GM18511 (cell line): ENCODE measurements around the gene DYNLT3.
A peak's percentile ranks its signal among the peaks of the same experiment; 100 is the strongest.

ENCODE experiments used
- ATAC-seq: cut with Tn5 transposase; IDR thresholded peaks from one replicate; pipeline ENCODE4 v1.9.1; 2021; ENCODE audit warnings: mild to moderate bottlenecking, moderate library complexity; ENCODE audit not compliant: unreplicated experiment

Gene DYNLT3, protein sequence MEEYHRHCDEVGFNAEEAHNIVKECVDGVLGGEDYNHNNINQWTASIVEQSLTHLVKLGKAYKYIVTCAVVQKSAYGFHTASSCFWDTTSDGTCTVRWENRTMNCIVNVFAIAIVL

DNA sequence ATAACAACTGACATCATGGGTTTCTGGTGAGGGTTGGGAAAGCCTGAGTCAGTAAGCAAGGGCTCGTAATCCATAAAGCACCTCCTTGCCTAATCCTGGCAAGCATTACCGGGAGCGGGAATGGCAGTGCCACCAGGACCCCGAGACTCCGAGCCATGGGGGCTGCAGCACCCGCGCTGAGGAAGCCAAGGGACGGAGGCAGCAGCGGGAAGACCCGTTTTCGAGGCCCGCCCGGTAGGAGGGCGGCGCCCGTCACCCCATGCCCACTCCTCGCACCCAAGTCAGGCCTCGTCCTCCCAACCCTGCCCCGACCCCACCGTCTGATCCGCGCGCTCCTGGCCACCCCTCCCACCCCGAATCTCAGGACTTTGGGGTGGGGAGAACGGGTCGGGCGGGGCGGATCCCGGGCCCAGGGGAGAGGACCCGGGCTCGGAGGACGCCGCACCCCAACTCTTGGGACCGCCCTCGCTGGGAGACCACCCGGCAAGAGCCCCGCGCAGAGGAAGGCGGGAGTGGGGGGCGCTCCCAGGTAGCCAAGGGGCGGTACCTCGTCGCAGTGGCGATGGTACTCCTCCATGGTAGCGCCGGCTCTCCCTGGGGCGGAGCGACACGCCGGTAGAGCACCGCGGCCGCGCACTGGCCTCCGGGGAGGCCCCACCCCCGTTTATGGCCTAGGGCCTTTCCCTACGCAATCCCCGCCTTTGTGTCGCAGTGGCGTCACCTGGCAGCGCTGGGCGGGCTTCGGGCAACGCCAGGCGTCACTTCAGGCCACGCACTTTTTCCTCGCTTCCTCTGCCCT lies at the start of gene DYNLT3:
Gene DYNLT3, minus strand, starts transcription at position 638 of the 799 bp plus-strand sequence. Its CDS starts 61 bp downstream, at position 577.
- peak; percentile 99 for ATAC-seq

DNA sequence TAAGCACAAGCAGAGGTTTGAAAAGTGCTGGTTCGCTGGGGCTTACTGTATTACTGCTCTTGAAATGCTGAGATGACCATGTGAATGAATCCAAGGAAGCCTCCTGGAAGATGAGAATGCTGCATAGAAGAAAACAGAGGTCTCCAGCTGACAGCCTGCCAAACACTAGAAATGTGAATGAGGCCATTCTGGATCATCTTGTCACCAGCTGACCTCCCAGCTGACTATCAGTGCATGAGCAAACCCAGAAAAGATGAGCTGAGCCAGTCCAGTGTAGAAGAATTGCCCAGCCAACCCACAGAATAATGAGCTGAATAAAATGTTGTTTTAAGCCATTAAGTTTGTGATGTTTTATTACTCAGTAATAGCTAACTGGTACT lies 49.1 kb upstream of the DYNLT3 start:
- ATAC-seq = no peak

DNA sequence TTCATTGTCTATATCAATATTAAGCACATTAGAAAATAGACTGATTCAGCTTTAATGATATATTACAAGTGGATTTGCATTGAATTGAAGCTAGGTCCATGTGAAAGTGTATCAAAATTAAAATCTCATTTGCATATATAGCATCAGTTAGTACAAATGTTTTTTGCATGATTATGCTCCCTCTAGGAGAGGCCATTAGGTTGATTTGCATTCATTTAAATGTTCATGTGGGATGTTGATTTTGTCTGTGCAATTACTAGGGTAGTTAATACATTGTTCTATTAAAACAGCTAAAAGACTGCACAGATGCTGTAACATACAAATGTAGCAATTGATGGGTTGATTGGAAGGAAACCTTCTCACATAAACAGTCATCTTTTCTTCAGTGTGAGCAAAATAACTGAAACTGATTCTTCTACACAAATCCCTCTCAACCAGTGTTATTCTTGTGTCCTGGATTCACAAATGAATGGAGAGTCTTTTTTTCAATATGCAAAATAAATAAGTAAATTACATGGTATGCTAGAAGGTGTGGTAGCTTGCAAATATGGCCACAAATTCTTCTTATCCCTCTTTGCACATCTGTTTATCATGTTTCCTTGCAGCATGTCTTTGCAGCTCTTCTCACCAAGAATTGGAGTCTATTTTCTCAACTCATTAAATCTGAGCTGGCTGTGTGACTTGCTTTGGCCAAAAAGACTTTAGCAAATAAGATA lies 48.6 kb upstream of the DYNLT3 start:
- no peak for ATAC-seq

DNA sequence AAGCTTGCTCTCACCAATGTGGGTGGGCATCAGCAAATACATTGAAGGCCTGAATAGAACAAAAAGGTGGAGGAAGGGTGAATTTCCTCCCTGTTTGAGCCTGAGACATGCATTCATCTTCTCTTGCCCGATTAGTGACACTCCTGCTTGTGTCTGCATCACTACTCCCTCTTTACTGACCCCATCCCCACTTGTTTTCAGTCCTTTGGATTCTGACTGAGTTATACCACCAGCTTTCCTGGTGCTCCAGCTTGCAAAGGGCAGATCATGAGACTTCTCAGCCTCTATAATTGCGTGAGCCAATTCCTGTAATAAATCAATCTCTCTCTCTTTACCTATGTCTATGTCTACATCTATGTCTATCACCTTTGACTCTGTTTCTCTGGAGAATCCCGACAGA lies 47.4 kb upstream of the DYNLT3 start:
- no peak for ATAC-seq

DNA sequence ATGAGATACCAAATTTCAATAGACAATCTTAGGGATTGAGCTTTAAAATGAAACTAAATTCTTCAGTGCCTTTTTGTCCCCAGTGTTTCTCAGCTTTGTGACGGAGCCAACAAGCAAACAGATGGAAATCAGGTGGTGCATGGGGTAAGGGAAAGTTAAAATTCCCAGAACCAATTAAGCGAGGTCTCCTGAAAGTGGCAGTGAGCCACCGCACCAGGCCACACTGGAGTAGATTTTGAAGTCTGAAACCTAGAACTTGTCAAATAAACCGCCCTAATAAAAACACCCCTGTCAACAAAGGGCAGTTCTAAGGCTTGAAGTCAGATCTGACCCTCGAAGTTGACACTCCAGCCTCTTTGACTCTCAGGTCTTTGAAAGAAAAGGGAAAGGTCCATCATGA lies 40.6 kb upstream of the DYNLT3 start:
- no peak for ATAC-seq

DNA sequence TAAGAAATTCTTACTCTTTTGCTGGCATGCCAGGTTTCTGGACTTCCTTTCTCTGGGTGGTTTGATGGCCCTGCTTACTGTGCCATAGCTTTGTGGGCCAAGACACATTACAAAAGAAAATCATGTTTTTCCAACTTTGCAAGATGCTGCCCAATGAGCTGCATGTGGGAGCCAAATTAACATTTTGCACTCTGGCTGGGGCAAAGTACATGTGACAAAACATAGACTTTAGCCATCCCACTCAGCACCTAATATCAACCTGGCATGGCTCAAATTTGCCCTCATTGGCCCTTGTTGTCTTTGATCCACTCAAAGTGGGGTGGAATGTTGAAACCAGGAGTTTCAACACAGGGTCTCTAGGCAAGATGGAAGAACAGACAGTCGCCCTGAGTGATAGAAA lies 40.0 kb upstream of the DYNLT3 start:
- ATAC-seq = no peak

DNA sequence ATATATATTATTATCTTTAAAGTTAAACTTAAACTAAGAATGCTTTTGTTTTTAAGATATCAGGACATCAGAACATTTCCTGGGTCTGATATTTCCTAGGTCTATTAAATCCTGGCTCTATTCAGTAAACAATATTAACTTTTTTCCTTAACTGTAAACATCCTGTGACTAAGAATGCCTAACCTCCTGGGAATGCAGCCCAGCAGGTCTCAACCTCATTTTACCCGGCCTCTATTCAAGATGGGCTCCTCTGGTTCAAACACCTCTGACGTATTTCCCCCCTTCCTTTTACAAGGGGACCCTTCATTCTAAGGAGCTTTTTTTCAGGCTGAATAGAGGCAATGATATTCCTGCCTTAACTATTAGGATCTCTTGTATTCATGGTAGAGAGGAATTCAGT lies 35.8 kb upstream of the DYNLT3 start:
- ATAC-seq = no peak

DNA sequence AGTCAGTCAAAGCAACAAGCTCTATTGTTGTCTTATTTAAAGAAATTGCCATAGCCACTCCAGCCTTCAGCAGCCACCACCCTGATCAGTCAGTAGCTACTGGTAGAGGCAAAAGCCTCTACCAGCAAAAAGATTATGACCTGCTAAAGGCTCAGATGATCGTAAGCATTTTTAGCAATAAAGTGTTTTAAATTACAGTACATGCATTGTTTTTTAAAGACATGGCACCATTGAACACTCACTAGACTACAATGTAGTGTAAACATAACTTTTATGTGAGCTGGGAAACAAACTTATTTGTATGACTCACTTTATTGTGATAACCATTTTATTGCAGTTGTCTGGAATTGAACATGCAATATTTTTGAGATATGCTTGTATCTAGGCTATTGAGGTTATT lies 32.3 kb upstream of the DYNLT3 start:
- no peak for ATAC-seq

DNA sequence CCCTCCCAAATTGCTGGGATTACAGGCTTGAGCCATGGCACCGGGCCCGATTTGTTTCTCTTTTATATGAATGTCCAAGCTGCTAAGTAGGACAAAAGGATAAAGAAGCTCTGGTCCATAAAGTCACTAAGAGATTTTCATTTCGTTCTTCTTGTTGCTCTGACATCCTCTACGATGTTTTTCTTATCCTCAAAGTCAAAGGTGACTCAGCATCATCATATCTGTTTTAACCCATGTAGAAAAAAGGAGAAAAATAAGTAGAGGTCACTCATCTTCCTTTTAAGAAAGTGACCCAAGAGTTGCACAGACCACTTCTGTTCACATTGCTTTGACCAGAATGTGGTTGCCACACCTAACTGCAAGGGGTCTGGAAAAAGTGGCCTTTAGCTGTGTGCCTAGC lies 29.3 kb upstream of the DYNLT3 start:
- no peak for ATAC-seq

DNA sequence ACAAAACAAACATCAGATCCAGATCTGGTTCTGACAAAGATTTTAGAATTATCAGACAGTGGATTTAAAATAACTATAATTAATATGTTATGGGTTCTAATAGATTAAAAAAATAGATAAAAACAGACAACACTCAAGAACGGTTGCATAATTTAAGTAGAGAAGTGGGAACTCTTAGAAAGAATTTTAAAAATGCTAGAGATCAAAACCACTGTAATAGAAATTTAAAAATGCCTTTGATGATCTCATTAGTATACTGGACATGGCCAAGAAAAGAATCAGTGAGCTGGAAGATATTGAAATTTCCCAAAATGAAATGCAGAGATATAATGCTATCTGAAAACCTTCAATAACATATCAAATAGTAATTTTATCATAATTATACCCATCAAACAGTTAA lies 28.3 kb upstream of the DYNLT3 start:
- ATAC-seq = no peak

DNA sequence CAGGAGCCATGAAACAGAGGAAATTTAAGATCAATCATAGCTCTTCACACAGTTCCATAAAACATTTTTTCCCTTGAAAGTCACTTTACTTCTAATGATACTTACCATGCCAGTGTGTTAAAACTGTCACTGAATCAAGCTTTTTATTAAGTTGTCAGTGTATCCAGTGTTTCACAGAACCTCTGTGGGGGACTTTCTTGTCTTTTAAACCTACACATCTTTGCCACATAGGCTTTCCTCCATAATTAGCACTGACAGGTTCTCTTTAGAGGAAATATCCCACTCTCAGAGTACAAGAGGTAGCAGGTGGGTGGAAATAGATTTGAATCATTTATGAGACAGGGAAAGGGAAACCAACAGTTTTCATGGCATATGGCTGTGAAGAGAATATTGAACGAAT lies 25.8 kb upstream of the DYNLT3 start:
- ATAC-seq = no peak

DNA sequence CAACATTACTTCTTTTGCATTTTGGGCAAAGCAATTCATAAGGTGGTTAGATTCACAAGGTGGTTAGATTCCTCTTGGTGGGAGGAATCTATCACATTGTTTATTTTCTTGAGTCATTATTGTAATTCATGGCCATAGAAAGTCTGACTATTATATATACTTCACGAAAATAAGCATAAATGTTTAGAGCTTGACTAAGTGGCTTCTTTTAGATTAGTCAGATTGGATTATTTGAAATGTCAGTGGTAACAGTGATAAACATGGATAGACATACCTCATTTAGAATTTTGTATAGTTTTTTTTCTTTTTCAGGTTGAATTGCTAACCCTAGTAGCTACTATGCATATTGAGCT lies 24.9 kb upstream of the DYNLT3 start:
- ATAC-seq = no peak

DNA sequence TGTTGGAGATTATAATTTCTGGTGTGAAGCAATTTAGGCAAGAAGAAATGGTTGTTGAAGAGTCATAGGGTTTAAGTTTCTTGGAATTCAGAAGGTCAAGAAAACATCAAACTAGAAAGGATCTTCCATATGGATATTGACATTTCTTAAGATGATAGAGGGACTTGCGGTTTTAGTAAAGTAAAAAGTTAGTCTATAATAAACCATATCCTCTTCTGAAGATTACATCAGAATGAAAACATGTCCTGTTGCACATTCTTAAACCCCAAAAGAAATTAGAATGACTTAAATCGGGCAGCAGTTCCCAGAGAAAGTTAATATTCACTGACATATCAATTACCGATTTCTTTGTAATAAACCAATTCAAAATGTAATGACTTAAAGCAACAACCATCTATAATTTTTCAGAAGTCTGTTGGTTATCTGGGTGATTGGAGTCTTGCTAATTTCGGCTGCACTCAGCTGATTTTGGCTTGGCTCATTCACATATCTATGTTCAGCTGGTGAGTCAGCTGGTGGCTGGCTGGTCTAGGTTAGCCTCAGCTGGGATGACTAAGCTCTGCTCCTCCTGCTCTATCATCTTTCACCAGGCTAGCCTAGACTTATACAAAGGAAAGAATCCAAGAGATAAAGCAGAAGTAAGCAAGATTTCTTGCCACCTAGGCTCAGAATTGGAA lies 24.4 kb upstream of the DYNLT3 start:
- no peak for ATAC-seq

DNA sequence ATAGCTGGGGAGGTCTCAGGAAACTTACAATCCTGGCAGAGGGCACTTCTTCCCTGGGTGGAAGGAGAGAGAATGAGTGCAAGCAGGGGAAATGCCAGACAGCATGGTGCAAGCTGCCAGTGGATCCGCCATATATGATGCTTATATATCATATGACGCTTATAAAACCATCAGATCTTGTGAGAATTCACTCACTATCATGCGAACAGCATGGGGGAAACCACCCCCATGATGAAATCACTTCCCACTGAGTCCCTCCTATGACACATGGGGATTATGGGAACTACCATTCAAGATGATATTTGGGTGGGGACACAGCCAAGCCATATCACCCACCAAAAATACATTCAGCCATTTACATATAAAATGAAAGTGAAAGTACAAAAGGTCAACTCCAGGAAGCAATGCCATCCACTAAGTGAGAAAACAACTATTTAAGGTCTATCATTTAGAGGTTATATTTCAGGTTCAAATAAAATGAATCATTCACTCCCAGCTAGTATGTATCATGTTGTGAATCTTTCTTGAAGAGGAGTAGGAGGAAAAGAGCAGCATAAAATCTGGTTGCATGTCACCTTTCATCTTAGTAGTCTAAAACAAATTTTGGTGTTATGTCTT lies 20.3 kb upstream of the DYNLT3 start:
- ATAC-seq = no peak

DNA sequence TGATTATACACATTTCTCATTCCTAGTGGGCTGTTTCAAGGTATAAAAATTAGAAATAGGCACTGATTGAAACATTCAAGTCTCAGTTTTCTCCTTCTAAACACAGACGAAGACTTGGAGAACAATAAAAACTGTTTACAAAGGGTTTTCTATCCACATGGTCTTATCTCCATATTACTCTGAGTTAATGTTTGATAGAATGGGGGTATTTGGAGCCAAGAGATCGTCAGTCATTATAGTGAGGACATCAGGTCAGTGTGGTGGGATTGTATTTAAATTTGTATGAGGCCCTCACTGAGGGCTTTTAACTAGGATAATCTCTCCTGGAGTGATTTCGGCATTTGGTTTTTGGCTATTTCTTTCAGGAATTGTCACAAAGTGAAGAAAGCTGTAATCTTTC lies 16.4 kb upstream of the DYNLT3 start:
- ATAC-seq = no peak

DNA sequence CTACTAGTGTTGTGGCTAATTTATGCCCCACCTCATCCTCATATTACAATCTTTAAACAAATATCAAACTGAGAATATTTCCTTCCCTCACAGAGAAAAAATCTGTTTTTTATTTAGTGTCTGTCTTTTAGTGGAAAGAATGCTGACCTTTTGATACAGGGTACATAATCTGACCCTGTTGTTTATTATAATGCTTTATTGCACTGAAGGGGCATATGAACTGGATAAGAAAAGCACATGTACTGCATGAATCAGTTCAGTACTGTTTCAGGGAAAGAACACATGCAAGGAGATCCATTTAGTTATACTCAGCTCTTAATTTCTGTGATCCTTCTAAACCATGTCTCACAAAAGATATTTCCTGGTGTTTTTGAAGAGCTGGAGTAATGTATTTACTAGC lies 15.5 kb upstream of the DYNLT3 start:
- no peak for ATAC-seq

DNA sequence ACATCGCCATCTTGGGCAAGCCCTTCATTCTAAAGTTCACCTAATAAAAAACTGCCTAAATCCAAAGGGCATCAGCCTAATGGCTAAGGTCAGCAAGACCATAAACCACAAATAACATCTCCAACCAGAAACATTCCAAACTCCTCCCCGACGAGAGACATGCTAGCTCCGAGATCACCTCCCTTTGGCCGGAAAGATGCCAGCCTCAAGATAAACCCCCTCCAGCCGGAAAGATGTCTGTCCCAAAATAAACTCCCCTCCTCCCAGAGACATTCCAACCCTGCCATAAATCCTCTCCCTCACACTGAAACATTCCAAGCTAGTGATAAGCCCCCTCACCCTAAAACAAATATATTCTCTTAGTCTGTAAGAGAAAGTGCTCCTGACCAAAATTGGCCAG lies 13.3 kb upstream of the DYNLT3 start:
- ATAC-seq = no peak

DNA sequence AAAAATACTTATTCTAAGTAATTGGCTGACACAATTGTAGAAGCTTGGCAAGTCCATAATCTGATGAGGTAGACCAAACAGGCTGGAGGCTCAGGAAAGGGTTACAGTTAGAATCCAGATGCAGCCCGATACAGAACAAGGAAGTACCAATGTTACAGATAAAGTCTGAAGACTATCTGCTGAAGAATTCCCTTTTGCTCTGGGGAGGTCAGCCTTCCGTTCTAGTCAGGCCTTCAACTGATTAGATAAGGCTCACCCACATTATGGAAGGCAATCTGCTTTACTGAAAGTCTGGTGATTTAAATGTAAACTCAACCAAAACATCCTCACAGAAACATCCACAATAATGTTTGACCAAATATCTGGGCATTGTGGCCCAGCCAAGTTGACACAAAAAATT lies 7.4 kb upstream of the DYNLT3 start:
- no peak for ATAC-seq

DNA sequence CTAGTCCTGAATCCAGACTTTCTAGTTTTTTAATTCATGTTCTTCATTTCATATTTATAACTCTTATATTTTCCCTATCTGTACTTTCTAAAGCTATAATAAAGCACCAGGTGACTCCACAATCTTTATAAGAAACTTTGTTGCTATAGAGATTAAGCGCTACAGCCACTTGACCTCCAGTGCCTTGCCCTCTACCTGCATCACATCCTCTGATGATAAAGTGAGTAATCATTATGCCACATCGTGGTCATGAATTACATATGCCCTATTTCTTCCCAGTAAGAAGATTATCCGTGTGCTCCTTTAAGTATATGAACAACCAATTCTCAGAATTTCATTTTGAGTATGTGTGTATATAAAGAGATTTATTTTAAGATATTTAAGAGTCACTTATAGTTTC lies 6.8 kb upstream of the DYNLT3 start:
- no peak for ATAC-seq

DNA sequence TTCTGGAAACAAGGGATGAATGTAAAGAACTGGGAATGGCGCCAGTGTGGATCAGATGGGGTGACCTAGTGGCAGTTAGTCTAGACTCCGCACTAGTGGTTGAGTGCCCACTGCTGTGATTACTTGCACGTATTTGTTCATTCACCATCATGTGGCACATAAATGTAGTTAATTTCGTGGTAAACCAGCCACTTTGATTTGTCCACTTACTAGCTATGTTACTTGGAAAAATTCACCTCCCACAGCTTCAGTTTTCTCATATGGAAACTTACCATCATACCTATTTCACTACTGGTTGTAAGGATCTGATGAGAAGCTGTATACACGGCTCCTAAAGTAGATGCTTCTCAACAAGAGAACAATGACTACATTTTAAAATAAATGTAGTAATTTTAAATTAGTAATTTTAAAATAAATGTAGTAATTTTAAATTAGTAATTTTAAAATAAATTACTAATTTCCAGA lies 394 bp upstream of the DYNLT3 start:
- ATAC-seq = peak; percentile 37

DNA sequence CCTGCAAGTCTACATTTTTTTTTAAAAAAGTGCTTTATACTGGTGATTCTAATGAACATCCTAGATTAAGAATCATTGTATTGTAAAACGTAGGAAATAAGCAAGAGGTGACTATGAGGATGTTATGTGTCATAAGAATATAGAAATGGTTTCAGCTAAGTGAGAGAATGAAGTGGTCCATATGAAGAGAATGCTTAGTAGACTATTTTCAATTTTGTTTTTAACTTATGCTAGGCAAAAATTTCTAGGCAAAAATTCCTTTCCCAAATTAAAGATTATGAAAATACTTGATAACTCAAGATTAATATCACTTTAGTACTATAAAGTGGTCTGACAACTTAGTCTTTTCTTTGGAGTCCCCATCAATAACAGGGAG lies 825 bp downstream of the DYNLT3 start:
- no peak for ATAC-seq
